Tibial nerve (tissue), 4 donors: Measurements from ENCODE around the gene KRT86. TPM values are rescaled to one million over a fixed set of nuclear protein-coding genes. Genes with fewer than 3 reads are reported as not detected.

Experiments
- DNase-seq, 2 donors: peaks; one replicate each; pipeline ENCODE4 v3.0.0-alpha.2; 2019; ENCODE audit warnings: low spot score in 2 of 2
- H3K27ac ChIP-seq, 4 donors: fragments of 200-600 bp; sonication (generic) in 3 of 4; one replicate each; pipeline ENCODE4 v1.5.1; 2017 to 2019; ENCODE audit warnings: mild to moderate bottlenecking in 1 of 4
- H3K27me3 ChIP-seq, 2 donors: fragments of 200-600 bp; sonication (generic) in 1 of 2; one replicate each; pipeline versions ENCODE4 v1.5.1 to v1.6.0; 2017 to 2019
- H3K36me3 ChIP-seq, 3 donors: fragments of 200-600 bp; sonication (generic); one replicate each; pipeline ENCODE4 v1.5.1; 2018 to 2019
- H3K4me1 ChIP-seq, 4 donors: fragments of 200-600 bp; sonication (generic) in 3 of 4; one replicate each; pipeline ENCODE4 v1.5.1; 2017 to 2019
- H3K4me3 ChIP-seq, 4 donors: fragments of 200-600 bp; sonication (generic) in 3 of 4; one replicate each; pipeline ENCODE4 v1.5.1; 2017 to 2019; ENCODE audit warnings: mild to moderate bottlenecking in 1 of 4, moderate library complexity in 1 of 4
- H3K9me3 ChIP-seq, 4 donors: fragments of 200-600 bp; sonication (generic) in 3 of 4; one replicate each; pipeline ENCODE4 v1.5.1; 2017 to 2019
- EP300 ChIP-seq, 2 donors: sonication (generic); formaldehyde crosslinking; IDR thresholded peaks; one replicate each; pipeline ENCODE4 v1.6.1; 2017; ENCODE audit warnings: antibody characterized with exemption in 2 of 2, mild to moderate bottlenecking in 1 of 2
- POLR2A ChIP-seq, 2 donors: fragments of 450-650 bp; IDR thresholded peaks; one replicate each; pipeline ENCODE4 v1.6.1; 2017; ENCODE audit warnings: antibody characterized with exemption in 2 of 2, mild to moderate bottlenecking in 2 of 2, moderate library complexity in 2 of 2
- WGBS, 2 donors: methylation state at CpG; one replicate each; pipeline ENCODE4 v1.1.5; 2018; 5-methylcytosine and 5-hydroxymethylcytosine counted together
- total RNA-seq, 4 donors: library from RNA; depleted of rRNA; stranded (reverse); fragments of >200 nt; gene quantifications; one replicate each; pipeline ENCODE4 v1.1.0, GENCODE V29; 2016
- TF ChIP-seq, protein P1 (sequence below), 5 experiments: fragments of 200-600 bp in 3 of 5; fragments of 450-650 bp in 2 of 5; sonication (generic) in 3 of 5; IDR thresholded peaks; one replicate each; pipeline ENCODE4 v1.5.1; 2016 to 2019; ENCODE audit warnings: antibody characterized with exemption in 5 of 5, mild to moderate bottlenecking in 3 of 5, moderate library complexity in 2 of 5

Gene KRT86
- total RNA-seq, 4 donors from 2014 or later: not detected

DNA sequence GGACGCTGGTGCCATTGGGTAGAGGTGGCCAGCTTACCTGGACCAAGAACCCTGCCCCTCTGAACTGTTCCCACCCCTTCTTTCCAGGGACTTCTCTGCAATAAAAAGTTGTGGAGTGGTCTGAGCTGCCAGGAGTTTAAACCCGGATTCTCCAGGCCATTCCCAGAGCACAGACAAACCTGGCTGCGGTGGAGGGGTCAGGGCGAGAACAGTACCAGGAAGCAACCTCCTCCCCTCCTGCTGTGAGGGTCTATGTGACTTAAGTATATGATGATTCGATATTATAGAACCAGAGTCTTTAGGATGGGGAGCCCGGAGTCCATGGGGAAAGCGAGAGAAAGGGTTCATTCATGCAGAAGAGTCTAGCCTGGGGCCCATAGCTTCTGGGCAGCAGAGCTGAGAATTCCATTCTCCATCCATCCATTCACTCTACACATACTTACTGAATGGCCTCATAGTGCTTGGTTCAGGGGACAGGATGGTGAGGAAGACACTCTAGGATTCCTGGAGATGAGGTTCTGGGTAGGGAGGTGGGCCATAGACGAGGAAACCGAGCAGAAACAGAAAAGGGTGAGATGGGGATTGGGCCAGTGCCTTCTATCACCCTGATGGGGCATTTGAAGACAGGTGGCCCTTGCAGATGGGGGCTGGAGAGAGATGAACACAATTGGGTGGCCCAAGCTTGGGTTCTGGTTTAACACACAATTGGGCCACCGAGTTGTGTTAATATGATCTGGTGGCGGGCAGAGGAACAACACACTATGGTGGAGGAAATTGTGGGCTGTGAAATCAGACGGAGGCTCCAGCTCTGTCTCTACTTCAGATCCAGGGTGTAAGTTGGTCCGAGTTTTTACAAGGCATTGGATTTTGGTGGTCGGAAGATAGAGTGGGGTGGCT is 5.2 kb downstream of the KRT86 start:
- Histone ChIP-seq H3K27ac (peak overlapping the region; percentile 35 to 87 (median 72)), H3K4me1 (peaks cover 0 to 33% (median 18%) of the 10 kb centered on the region in 4 donors), H3K4me3 (no peak overlapping the region), H3K27me3 (peaks cover 0 to 7% of the 10 kb centered on the region in 2 donors), H3K36me3 (no peaks in the 10 kb centered on the region), H3K9me3 (no peaks in the 10 kb centered on the region)
- DNase-seq: no peak
- TF ChIP-seq, protein P1, sequence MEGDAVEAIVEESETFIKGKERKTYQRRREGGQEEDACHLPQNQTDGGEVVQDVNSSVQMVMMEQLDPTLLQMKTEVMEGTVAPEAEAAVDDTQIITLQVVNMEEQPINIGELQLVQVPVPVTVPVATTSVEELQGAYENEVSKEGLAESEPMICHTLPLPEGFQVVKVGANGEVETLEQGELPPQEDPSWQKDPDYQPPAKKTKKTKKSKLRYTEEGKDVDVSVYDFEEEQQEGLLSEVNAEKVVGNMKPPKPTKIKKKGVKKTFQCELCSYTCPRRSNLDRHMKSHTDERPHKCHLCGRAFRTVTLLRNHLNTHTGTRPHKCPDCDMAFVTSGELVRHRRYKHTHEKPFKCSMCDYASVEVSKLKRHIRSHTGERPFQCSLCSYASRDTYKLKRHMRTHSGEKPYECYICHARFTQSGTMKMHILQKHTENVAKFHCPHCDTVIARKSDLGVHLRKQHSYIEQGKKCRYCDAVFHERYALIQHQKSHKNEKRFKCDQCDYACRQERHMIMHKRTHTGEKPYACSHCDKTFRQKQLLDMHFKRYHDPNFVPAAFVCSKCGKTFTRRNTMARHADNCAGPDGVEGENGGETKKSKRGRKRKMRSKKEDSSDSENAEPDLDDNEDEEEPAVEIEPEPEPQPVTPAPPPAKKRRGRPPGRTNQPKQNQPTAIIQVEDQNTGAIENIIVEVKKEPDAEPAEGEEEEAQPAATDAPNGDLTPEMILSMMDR (IDR thresholded peaks at IDR 0.05): peak in 1 of 5 experiments; percentile 7
- no peak for TF ChIP-seq POLR2A (IDR thresholded peaks at IDR 0.05)
- WGBS, 2 donors: 76 to 82% methylated on average over 14 of the region's 14 CpGs

DNA sequence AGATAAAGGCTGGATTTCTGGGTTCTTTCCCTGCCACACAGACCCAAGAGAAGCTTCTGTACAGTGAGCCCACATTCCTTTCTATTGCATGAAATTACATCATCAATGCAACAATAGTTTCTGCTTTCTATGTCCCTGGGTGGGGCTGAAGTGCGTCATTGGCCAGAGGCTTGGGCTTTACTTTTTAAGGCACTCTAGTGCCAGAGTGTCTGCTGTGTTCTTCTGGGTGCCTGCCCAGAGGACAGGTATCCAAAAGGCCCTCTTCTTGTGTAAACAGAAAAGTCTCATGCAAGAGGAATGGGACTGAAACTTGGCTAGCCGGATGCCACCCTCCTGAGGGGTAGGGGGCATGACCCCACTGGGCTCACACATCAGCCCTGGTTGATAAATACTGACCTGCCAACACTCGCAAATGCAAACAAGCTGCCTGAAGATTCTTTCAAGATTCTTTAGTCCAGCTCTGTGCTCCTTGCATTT is 5.9 kb downstream of the KRT86 start:
- H3K27ac ChIP-seq: peak overlapping the region; percentile 35 to 87 (median 72)
- H3K4me1 ChIP-seq: peaks cover 0 to 33% (median 18%) of the 10 kb centered on the region in 4 donors
- DNase-seq: peak; percentile 44 to 57
- H3K27me3 ChIP-seq: peaks cover 0 to 7% of the 10 kb centered on the region in 2 donors
- H3K9me3 ChIP-seq: no peaks in the 10 kb centered on the region
- TF ChIP-seq, protein P1 (IDR thresholded peaks at IDR 0.05): no peak
- TF ChIP-seq EP300 (IDR thresholded peaks at IDR 0.05): peak; percentile 75 to 91
- H3K4me3 ChIP-seq: no peak overlapping the region
- 28 to 49% methylated on average over 3 of the region's 3 CpGs for WGBS, 2 donors
- H3K36me3 ChIP-seq: no peaks in the 10 kb centered on the region

DNA sequence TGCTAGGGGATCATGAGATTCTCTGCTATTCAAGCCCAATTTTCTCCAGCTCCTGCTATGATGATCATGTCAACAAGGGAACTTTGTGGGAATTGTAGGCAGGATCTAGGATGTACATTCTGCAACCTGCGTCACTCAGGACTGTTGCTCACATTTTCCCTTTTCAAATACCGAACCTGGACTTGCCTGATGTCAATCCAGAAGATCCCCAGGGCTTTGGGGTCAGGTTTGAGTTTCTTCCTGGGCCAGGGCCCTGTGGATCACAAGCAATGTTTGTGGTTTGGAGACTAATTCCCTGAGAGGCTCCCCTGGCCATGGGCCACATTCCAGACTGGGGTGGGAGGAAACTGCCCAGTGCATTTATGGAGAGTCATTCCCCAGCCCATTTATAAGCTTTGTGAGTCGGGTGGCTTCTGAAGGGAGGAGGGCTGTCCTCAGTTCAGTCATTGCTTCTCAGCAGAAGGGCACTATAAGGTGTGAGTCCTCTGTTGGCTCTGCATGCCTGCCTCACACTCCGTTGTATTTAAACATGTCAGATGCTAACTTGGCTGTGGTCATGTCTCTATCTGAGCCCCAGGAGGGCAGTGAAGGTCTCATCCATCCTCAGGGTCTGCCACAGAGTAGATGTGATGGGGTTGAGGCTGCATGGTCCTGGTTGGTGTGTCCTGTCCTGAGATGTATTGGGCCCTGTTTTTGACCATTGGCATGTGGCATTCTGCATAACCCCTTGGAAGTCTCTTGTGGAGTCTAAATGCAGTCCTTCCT is 6.5 kb downstream of the KRT86 start:
- 44 to 50% methylated on average over 4 of the region's 4 CpGs for WGBS, 2 donors
- TF ChIP-seq POLR2A (IDR thresholded peaks at IDR 0.05) (no peak), EP300 (IDR thresholded peaks at IDR 0.05) (peak in 1 of 2 donors; percentile 24)
- TF ChIP-seq, protein P1 (IDR thresholded peaks at IDR 0.05): no peak
- Histone ChIP-seq H3K4me1 (peaks cover 0 to 33% (median 18%) of the 10 kb centered on the region in 4 donors), H3K27ac (peak overlapping the region; percentile 35 to 87 (median 72)), H3K36me3 (no peaks in the 10 kb centered on the region), H3K4me3 (no peak overlapping the region), H3K27me3 (peaks cover 0 to 7% of the 10 kb centered on the region in 2 donors), H3K9me3 (no peaks in the 10 kb centered on the region)
- DNase-seq: peak; percentile 64 to 68

DNA sequence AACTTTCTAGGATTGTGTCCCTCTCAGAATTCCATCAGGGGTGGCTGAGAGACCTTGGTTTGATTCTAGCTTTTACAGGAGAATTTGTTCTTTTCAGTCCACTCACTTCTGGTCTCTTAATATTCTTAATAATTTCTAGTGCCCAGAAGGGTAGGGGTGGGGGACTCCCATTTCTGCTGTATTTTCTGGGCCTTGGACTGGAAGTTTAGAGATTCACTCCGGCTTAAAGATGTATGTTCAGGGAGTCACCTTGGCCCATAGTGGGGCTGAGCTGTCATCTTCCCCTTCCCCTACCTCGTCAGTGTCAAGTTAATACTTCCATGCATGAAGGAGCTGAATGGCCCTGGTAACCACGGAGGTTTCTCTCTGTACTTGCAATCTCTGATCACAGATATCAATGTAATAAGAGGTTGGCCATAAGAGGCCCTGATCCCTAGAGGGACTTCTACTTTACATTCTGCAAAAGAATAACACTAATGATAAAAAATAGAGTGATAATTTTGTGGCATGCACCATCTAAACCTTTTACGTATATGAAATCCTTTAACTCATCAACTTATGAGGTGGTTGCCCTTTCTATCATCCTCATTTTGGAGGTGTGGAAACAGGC is 10.2 kb downstream of the KRT86 start:
- Histone ChIP-seq H3K27me3 (no peaks in the 10 kb centered on the region), H3K36me3 (no peaks in the 10 kb centered on the region), H3K4me3 (no peak overlapping the region), H3K9me3 (no peaks in the 10 kb centered on the region), H3K27ac (no peak overlapping the region), H3K4me1 (peaks cover 0 to 21% (median 14%) of the 10 kb centered on the region in 4 donors)
- 62 to 91% methylated on average over 4 of the region's 4 CpGs for WGBS, 2 donors
- DNase-seq: no peak
- TF ChIP-seq EP300 (IDR thresholded peaks at IDR 0.05) (no peak), POLR2A (IDR thresholded peaks at IDR 0.05) (no peak)
- TF ChIP-seq, protein P1 (IDR thresholded peaks at IDR 0.05): no peak
